GM11168 (cell line): Measurements from ENCODE around the gene DHRS3.
"Not testable (repeated sequence)": the region's sequence is repeated elsewhere in the genome, so short reads cannot be mapped to it uniquely, and the experiment has no call there.

ENCODE experiments used
- in situ Hi-C: fragments of 300-500 bp; cut with MboI; formaldehyde crosslinking; loops from one replicate; pipeline ENCODE4 v1.12.0; 2022; ENCODE audit warnings: low sequenced_read_pairs; ENCODE audit not compliant: unreplicated experiment

DHRS3 gene

GRCh38 chr1:12528021-12528852 lies 89.8 kb downstream of the DHRS3 start:
- in situ Hi-C loops = no loop called here

- in situ Hi-C loops = no loop called here
Measured at GRCh38 chr1:12527564-12527963, 90.4 kb downstream of the DHRS3 start.

DNA sequence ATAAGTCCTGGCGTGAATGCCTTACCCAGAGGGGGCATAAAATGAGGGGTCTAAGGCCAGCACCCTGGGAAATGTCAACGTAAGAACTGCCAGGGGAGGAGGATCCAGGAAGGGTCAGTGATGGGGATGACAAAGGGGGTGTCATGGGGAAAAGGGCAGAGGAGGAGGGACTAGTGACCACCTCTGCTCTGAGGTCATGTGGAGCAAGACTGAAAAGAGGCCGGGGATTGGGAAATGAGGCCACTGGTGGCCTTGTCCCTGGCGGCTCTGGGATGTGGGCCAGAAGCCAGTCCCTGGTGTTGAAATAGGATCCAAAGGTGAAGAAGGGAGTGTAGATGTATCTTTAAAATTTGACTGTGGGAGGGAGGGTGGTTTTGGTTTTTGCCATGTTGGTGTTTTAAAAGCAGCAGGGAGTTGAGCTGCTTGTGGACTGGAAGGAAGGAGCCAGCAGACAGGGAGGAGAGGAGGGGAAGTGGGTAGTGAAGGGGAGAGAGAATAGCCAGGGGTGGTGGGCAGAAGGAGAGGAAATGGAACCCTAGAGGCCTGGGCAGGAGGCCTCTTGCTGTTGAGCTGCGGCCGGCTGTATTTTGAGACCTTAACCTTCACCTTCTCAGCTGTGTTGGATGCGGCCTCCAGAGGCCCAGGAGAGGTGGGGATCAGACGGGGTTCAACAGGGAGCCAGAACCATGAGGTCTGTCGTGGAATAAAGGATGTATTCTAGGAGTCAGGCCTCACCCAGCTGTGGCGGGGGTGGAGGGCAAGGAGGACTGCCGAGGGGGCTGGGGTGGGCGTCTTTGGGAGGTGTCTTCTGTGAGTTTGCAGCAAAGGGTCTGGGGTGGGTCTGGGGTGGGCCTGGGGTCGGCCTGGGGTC lies 92.5 kb downstream of the DHRS3 start:
- in situ Hi-C loops = no loop called here

GRCh38 chr1:12524266-12524665 lies 93.7 kb downstream of the DHRS3 start:
- in situ Hi-C loops = no loop called here

GRCh38 chr1:12522780-12523179 lies 95.2 kb downstream of the DHRS3 start:
- in situ Hi-C loops = not testable (repeated sequence)

DNA sequence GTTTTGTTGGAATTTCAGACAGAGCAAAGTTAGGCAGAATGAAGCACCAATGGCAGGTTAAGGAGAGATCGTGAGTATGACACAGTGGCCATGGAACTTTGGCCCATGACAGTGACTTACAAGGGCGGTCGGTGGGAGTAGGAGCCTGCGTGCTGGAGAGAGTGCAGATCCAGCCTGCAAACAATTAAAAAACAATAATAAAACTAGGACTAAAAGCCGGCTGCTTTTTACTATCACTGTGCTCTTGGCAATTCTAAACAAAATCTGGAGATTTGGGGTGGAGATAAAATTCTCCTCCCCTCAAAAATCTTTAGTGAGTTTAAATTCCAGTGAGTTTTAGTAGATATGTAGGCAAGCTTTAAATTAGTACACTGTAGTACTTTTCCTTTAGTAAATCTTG lies 96.9 kb downstream of the DHRS3 start:
- in situ Hi-C loops = no loop called here

- in situ Hi-C loops = no loop called here
Measured at GRCh38 chr1:12519693-12520364, 98.2 kb downstream of the DHRS3 start.

DNA sequence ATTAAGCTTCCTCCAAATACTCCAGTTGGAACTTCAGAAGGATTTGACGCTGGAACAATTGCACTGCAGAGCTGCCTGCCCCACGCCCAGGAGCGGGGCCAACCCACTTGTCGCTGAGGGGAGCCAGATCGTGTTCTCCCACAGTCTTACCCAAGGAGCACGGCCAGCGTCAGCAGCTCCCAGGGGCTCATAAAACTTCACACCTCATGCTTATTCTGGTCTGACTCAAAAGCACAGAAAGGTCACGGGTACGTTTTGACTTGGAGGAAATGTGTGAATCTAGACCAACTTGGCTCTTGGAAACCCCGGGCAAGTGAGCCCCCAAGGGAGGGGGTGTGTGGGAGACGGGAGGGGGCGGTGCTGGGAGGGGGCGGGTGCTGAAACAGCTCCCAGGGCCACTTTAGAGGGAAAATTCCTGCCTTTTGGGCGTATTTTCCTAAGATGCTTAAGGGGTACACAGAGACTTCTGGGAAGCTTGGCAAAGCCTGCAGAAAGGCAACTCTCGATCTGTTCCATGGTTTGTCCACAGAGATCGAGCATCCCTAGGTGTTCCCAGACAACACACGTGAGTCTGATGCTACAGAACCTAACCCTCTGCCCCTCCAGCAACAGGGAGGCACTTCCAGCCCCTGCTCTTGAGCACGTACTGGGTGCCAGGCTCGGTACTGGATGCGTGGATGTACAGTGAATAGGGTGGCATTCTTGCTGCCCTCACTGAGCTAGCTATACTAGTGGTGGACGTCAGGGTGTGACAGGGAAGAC lies 98.9 kb downstream of the DHRS3 start:
- in situ Hi-C loops = no loop called here
